Stimulated activated CD4-positive, alpha-beta T cell treated with anti-CD3 and anti-CD28 coated beads, Interleukin-15, amount 100 ng/mL, for 24 hours (primary cell): ENCODE measurements around the gene BCCIP.

Experiments used
- DNase-seq: peaks from one replicate; pipeline ENCODE4 v3.0.0-alpha.2; 2020

Gene BCCIP

GRCh38 chr10:125797994-125798662, 25.2 kb upstream of the BCCIP start:
- no peak for DNase-seq

DNA sequence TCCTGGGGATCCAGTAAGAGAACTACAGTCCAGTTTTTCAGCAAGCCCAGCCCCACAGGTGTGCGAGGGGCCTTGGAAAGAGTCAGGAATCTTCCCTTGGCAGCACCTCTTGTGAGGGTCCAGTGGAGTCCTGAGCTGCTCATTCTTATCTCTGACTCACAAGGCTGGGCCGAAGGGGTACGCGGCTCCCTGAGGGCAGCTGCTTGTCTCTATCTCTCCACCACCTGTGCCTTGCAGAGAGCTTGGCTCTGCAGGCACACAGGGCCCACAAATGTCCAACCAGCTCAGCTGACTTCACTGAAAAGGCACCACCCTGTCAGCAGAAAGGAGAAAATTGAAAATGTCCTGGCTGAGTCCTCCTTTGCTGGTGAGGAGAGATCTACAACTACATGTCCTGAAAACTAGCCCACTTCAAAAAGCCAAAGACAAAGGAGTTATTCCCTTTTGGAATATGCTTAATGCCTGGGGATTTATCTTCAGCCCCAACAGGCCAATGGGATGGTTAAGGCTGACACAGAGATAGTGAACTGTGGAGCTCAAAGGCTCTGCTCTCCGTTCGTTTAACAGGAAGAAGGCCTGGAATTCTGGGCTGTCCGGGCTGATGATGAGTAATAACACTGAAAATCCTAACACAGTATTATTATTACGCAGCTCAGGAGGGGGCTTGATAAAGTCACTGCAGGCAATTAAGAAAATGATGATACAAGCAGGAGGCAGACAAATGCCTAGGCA, 23.7 kb upstream of the BCCIP start:
- DNase-seq = no peak

DNA sequence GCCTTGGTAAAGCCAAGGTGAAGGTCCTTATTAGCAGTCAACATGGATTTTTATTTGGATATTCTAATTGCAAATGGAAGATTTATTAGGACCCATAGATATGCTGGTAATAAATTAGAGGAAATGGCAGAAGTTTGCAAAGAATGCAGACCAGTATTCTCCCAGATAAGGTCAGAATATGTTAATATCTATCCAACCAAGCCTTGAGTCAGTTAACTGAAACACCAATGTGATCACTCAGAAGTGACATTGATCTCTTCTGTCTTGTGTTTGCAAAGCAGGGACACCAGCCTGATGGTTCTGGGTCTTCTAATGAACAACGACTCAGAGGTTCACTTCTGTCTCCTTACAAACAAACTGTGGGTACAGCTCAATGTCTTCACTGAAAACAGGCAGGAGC, 21.8 kb upstream of the BCCIP start:
- no peak for DNase-seq

GRCh38 chr10:125802131-125802530, 21.2 kb upstream of the BCCIP start:
- DNase-seq = no peak

DNA sequence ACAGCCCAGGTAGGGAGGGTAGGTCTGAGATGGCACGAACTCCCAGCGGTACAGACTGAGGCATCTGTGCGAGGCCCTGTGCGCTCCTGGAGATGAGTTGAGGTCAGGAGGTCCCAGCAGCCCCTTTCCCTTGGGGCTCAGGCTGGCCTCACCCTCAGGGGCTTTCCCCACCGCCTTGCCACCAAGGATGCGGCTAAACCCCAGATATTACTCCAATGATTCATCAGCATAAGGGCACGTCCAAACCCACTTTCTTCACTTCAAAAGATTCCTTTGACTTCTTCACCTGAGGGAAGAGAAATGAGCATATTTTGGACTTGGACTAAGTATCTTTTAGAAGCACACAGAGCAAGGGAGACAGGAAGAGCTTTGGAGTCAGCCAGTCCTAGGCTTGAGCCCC, 20.6 kb upstream of the BCCIP start:
- no peak for DNase-seq

DNA sequence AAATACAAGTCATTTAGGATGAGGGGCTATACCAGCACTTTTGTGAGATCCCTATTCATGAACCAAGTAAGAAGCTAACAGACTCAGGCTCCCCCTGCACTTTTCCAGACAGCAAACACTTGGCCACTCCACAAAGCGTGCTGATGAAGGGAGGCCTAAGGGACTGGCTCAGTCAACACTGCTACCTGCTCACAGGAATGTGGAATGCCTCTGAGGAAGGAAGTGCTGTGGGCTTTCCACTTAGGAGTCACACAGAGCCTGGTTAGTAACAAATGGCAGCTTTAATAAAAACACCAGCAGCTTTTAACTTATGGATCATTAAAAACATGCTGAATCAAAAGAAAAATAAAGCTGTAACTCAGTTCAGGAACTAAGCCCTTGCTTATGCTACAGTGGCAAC, 15.3 kb upstream of the BCCIP start:
- DNase-seq = no peak

GRCh38 chr10:125811251-125811650, 12.1 kb upstream of the BCCIP start:
- DNase-seq = no peak

DNA sequence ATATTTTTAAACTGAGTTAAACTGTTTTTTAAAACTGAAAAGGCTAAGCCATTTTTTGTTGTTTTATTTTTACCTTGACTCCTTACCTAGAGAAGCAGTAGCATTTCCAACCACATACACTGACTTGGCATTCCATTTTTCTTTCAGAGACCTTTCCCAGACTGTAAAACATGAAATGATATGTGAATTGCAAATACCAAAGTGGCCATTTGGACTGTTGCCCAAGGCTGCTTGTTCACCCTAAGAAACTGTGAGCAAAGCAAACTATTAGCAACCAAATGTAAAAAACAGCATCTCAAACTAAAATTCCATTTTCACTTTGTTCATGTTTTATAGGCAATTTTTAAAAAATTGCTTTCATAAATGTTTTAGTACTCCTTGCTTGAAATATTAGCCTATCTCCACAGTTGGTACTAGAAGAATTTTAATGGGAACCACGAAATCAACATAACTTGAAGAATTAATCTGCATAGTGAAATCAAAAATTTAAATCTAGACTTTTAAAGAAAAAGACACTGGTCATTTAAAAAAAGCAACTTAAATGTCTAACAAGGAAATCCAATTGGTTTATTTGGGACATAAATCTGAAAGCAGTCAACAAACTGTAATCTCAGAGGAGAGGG, 11.1 kb upstream of the BCCIP start:
- DNase-seq = no peak

DNA sequence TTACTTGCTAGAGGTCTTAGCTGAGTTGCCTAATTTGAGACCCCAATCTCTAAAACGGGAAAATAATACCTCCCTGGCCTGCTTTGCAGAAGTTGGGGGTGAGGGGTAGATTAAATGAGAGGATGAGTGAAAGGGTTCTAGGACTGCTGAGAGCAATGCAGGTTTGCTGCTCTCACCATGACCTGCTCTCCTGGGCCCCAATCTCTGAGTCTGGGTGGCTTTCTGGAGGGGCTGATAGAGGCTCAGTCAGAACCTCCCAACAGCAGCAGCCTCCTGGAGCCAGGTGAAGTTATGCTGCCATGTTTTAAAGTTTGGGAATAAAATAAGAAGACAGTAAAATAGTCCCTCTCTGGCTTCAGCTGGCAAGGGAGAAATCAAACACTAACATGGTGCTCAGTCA, 7.6 kb upstream of the BCCIP start:
- no peak for DNase-seq

DNA sequence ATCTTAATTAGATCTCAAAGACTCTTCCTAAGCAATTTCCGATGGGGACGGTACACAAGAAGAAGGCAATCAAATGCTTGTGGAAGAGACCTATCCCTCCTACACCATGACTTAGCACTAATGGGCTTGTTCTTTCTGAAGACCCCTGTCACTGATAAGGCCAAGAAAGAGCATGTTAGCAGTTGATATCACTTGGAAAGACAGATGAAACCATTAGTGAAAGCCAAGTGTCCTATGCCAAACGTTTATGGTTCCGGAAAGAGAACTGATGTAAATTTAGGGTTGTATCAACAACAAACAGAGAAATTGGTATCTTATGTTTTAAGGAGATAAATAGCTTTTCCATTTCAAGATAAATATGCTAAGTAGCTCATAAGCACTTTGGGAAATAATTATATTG, 6.8 kb upstream of the BCCIP start:
- DNase-seq = no peak

DNA sequence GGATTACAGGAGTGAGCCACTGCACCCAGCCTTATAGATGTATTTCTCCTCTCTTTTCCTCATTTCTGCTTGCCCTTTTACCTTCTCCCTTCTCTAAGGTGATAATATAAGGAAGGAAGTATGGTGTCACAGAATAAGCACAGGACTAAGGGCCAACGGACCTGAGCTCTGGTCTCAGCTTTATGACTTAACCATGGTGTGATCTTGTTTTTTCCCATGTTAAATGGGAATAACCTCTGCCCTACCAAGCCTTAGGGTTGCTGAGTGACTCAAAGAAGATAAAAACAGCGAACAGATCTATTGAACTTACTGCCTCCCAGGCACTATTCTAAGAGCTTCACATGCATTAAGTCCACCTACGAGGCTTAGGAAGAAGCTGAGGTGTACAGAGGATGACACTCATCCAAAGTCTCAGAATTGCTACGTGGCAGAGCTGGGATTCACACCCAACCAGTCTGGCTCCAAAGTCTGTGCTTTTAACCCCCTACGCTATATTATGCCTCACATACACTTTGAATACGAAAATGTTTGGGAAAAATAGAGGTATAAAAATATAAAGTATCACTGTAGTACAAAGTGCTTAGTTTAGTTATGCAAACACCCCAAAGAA, 5.9 kb upstream of the BCCIP start:
- no peak for DNase-seq

DNA sequence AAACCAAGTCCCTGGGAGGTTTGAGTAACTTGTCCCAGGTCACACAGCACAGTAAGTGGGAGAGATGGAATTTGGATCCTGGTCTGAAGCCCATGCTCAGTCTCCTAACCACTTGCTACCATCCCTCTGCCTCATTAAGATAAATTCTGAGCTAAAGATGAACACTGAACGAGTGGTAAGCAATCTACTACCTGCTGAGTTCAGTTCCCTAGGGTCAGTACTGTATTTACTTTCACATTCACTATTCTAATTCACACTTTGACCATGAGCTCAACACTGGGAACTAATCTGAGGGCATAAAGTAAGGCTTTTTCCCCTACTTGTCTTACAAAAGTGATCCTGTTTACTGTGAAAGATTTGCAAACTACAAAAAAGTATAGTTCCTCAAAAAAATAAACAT, 2.6 kb upstream of the BCCIP start:
- no peak for DNase-seq

DNA sequence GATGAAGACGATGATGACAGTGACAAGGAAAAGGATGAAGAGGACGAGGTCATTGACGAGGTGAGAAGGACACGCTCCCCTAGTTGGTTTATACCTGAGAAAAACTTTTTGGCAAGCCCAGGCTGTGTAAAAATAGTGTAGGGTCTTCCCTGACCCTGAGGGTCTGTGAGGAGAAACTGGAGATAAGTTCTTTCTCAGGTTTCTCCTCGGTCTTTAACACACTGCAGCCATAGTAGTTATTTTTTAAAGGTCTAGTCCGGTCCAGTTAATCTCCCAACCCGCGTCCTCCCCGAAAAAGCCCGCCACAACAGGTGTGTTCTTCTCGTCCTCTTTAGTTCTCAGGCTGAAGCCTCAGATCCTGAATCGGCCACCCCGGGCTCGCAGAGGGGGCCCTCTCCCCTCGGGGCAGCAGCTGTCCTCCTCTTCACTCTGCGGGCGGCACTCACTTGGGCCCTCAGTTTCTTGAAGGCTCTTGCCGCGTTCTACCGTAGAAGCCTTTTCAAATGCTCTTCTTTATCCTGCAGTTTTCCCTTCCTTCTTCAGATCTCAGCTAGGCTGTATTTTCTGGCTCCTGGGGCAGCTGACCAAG, 411 bp downstream of the BCCIP start:
- DNase-seq = peak; percentile 16

DNA sequence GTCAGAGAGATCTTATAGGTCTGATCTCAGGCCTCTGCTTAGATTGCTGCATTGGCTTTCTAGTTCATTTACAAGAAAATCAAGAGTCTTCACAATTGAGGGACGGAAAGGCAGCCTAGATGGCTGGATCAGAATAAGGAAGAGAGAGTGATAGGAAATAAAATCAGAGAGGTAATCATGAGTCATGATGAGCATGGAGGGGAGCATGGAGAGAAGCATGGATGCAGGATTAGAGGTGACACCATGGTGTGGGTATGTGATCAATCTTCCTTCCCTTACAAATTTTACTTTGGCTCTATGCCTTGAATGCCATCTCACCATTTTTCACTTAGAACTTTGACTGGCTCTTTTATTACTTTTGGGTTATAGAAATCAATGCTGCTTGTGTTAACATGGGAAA, 1.4 kb downstream of the BCCIP start:
- no peak for DNase-seq

- DNase-seq = no peak
These were observed 3.8 kb downstream of the BCCIP start for GRCh38 chr10:125827133-125827532.

DNA sequence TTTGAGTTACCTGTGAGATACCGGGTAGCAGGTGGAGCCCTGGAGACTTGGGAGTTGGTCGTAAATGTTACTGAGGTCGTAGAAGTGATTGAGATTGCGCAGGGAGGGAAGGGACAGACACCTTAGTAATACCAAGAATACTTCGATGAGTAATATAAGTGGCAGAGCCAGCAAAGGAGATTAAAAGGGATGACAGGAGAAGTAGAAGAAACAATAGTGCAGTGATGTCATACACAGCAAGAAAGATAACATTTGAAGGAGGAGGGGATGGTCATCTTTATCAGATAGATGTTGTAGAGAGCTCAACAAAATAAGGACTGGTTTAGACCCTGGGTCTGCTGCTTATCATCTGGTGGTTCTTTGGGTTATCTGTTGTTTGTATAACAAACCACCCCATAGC, 5.0 kb downstream of the BCCIP start:
- DNase-seq = no peak

- DNase-seq = no peak
These were observed 13.4 kb downstream of the BCCIP start for GRCh38 chr10:125836746-125837145.

- DNase-seq = no peak
These were observed 15.6 kb downstream of the BCCIP start for GRCh38 chr10:125838802-125839575.

DNA sequence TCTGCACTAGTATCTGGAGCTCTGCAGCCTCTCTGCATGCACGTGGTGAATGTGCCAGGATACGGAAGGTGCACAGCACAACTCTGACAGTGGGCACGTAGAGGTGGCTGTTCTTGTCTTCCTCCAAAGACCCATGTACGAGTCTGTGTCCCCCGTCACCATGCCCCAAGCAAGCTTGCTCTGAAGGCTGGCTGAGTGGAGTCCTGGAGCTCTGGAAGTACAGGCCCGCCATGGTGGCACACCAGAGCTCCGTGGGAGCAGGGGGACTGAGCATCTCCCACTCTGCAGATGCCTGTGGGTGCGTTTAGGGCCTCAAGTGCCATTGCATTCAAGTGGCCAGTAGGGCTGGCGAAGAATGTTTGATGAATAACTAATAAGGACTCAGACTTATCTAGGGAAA, 17.1 kb downstream of the BCCIP start:
- DNase-seq = no peak

DNA sequence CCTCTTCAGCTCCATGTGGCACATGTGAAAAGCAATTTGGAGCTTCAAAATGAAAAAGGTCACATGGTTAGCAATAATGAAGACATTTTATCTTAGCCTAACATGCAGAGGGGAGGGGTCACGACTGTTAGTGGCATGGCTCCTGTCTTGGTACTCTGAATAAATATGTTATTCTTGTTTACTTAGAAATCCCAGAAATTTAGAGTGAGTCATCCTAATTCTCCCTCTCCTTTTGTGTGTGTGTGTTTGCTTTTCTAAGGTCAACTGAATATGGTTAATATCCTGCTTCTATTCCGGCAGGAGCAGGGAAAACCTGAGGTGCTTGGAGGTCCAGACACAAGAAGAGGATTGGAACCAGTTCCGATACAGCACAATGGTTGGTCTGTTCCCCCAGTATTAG, 17.6 kb downstream of the BCCIP start:
- no peak for DNase-seq

DNA sequence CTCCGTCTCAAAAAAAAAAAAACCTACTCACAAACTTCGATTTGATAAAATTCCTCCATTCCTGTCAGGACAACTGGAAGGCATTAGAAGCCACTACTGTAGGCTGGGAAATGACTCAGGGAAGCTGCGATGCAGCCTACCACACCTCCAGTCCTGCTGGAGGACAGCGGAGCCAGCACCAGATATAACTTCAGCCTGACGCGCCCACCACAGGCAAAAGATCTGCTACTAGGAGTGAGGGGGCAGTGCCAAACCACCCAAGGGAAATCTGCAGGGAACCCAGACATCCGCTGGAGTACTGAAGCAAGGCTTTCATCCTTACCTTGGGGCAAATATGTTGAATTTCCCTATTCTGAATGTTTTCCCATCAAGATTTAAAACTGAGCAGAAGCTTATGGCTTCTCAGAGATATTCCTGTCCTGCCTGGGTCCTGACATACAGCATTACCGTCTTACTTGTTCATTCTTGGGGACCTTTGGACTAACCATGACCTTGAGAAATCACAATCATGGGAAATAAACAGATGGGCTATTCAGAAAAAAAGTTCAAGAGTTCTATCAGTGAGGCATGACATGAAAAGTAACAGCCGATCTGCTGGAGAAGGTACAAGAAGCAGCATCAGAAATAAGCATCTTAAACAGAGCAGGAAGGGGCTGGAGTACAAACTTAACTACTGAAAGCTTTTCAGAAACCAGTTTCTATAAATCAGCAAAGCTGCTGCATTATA, 20.4 kb downstream of the BCCIP start:
- no peak for DNase-seq

GRCh38 chr10:125844751-125845221, 21.4 kb downstream of the BCCIP start:
- no peak for DNase-seq
